H9 (cell line): ENCODE data around the gene LORICRIN. TPM values are rescaled to one million over a fixed set of nuclear protein-coding genes. Genes with fewer than 3 reads are reported as not detected.

Experiments
- DNase-seq: peaks from one replicate; pipeline ENCODE4 v3.0.0-alpha.2; 2017
- H2AFZ ChIP-seq: one replicate; pipeline ENCODE4 v1.6.1; 2013; ENCODE audit warnings: mild to moderate bottlenecking, low read length, control low read depth, moderate library complexity
- H2AK5ac ChIP-seq: 2 replicates; pipeline ENCODE4 v1.6.1; 2013; ENCODE audit warnings: low read length, control low read depth, mixed read lengths; ENCODE audit not compliant: insufficient read length
- H2BK120ac ChIP-seq: one replicate; pipeline ENCODE4 v1.6.1; 2013; ENCODE audit warnings: low read depth, mild to moderate bottlenecking, low read length, control low read depth, inconsistent platforms; ENCODE audit not compliant: poor library complexity, severe bottlenecking
- H2BK12ac ChIP-seq: 2 replicates; pipeline ENCODE4 v1.6.1; 2013; ENCODE audit warnings: low read length, control low read depth, mixed read lengths, low read depth; ENCODE audit not compliant: insufficient read length
- H2BK15ac ChIP-seq: 2 replicates; pipeline ENCODE4 v1.6.1; 2013; ENCODE audit warnings: low read depth, low read length, control low read depth
- H2BK20ac ChIP-seq: one replicate; pipeline ENCODE4 v1.6.1; 2013; ENCODE audit warnings: low read depth, mild to moderate bottlenecking, low read length, control low read depth, inconsistent platforms; ENCODE audit not compliant: poor library complexity, severe bottlenecking
- H2BK5ac ChIP-seq: 2 replicates; pipeline ENCODE4 v1.6.1; 2013; ENCODE audit warnings: low read length, control low read depth, mixed read lengths; ENCODE audit not compliant: insufficient read length
- H3K14ac ChIP-seq: 2 replicates; pipeline ENCODE4 v1.6.1; 2013; ENCODE audit warnings: low read length, control low read depth; ENCODE audit not compliant: insufficient read depth
- H3K18ac ChIP-seq: 2 replicates; pipeline ENCODE4 v1.6.1; 2013; ENCODE audit warnings: low read depth, mild to moderate bottlenecking, mixed read lengths, low read length, control low read depth; ENCODE audit not compliant: insufficient read length
- H3K23ac ChIP-seq: 2 replicates; pipeline ENCODE4 v1.6.1; 2013; ENCODE audit warnings: low read length, control low read depth, mixed read lengths, low read depth; ENCODE audit not compliant: insufficient read length
- H3K23me2 ChIP-seq: 2 replicates; pipeline ENCODE4 v1.6.1; 2013; ENCODE audit warnings: low read depth, mild to moderate bottlenecking, mixed read lengths, low read length, control low read depth; ENCODE audit not compliant: insufficient read length, poor library complexity, severe bottlenecking
- H3K27ac ChIP-seq: 2 replicates; pipeline ENCODE4 v1.5.1; 2013; ENCODE audit warnings: low read length, control low read depth, mixed read lengths, low read depth; ENCODE audit not compliant: insufficient read length
- H3K27me3 ChIP-seq: 2 replicates; pipeline ENCODE4 v1.6.1; 2013; ENCODE audit warnings: low read length, control low read depth, inconsistent platforms; ENCODE audit not compliant: insufficient read depth
- H3K4ac ChIP-seq: 2 replicates; pipeline ENCODE4 v1.6.1; 2013; ENCODE audit warnings: low read depth, mild to moderate bottlenecking, control low read depth, inconsistent platforms, low read length, moderate library complexity
- H3K4me1 ChIP-seq: 2 replicates; pipeline ENCODE4 v1.6.1; 2013; ENCODE audit warnings: low read length, control low read depth, inconsistent platforms; ENCODE audit not compliant: insufficient read depth
- H3K4me2 ChIP-seq: 2 replicates; pipeline ENCODE4 v1.6.1; 2013; ENCODE audit warnings: low read length, control low read depth, mixed read lengths; ENCODE audit not compliant: insufficient read length, insufficient read depth
- H3K56ac ChIP-seq: 2 replicates; pipeline ENCODE4 v1.6.1; 2013; ENCODE audit warnings: low read depth, mild to moderate bottlenecking, mixed read lengths, low read length, control low read depth; ENCODE audit not compliant: insufficient read length
- H3K79me1 ChIP-seq: 2 replicates; pipeline ENCODE4 v1.6.1; 2013; ENCODE audit warnings: low read depth, mild to moderate bottlenecking, moderate library complexity, low read length, control low read depth, inconsistent platforms; ENCODE audit not compliant: insufficient read depth, poor library complexity, severe bottlenecking
- H3K79me2 ChIP-seq: 2 replicates; pipeline ENCODE4 v1.6.1; 2013; ENCODE audit warnings: low read length, control low read depth, inconsistent platforms; ENCODE audit not compliant: insufficient read depth
- H3K9ac ChIP-seq: 2 replicates; pipeline ENCODE4 v1.6.1; 2013; ENCODE audit warnings: low read length, control low read depth, mixed read lengths; ENCODE audit not compliant: insufficient read length; ENCODE audit errors: extremely low read depth
- H3K9me3 ChIP-seq: one replicate; pipeline ENCODE4 v1.6.1; 2013; ENCODE audit warnings: low read depth, low read length, inconsistent platforms; ENCODE audit not compliant: control insufficient read depth
- H3T11ph ChIP-seq: one replicate; pipeline ENCODE4 v1.6.1; 2013; ENCODE audit warnings: mild to moderate bottlenecking, low read length, control low read depth, inconsistent platforms
- H4K20me1 ChIP-seq: one replicate; pipeline ENCODE4 v1.6.1; 2013; ENCODE audit not compliant: control insufficient read depth, insufficient read length, insufficient read depth
- H4K5ac ChIP-seq: 2 replicates; pipeline ENCODE4 v1.6.1; 2013; ENCODE audit warnings: low read depth, mild to moderate bottlenecking, mixed read lengths, low read length, control low read depth; ENCODE audit not compliant: insufficient read length
- H4K8ac ChIP-seq: replicated peaks from 2 replicates; pipeline ENCODE4 v1.6.1; 2013; ENCODE audit warnings: low read length, control low read depth, mixed read lengths, low read depth; ENCODE audit not compliant: insufficient read length
- H4K91ac ChIP-seq: 2 replicates; pipeline ENCODE4 v1.6.1; 2013; ENCODE audit warnings: low read depth, mild to moderate bottlenecking, moderate library complexity, mixed read lengths, low read length, control low read depth; ENCODE audit not compliant: insufficient read length
- H3K27ac Mint-ChIP-seq, 3 experiments: 2 replicates in 2 of 3; 3 replicates in 1 of 3; pipeline ENCODE4 v1.8.0; 2020 to 2021; ENCODE audit warnings: mixed read lengths in 3 of 3, mild to moderate bottlenecking in 1 of 3, moderate library complexity in 1 of 3
- H3K27me3 Mint-ChIP-seq: 2 replicates; pipeline ENCODE4 v1.8.0; 2021; ENCODE audit warnings: low read depth, mild to moderate bottlenecking, moderate library complexity, mixed read lengths
- H3K36me3 Mint-ChIP-seq, 3 experiments: 2 replicates in 2 of 3; 3 replicates in 1 of 3; pipeline ENCODE4 v1.8.0; 2020 to 2021; ENCODE audit warnings: low read depth in 3 of 3, mixed read lengths in 3 of 3; ENCODE audit not compliant: insufficient read depth in 1 of 3
- H3K4me1 Mint-ChIP-seq, 2 experiments: 2 replicates each; pipeline ENCODE4 v1.8.0; 2020; ENCODE audit warnings: mixed read lengths in 2 of 2
- H3K4me3 Mint-ChIP-seq, 2 experiments: 2 replicates in 1 of 2; 3 replicates in 1 of 2; pipeline ENCODE4 v1.8.0; 2020 to 2021; ENCODE audit warnings: mild to moderate bottlenecking in 2 of 2, mixed read lengths in 2 of 2, moderate library complexity in 1 of 2
- H3K9me3 Mint-ChIP-seq, 2 experiments: 2 replicates in 1 of 2; 3 replicates in 1 of 2; pipeline ENCODE4 v1.8.0; 2020; ENCODE audit warnings: mild to moderate bottlenecking in 2 of 2, mixed read lengths in 2 of 2, moderate library complexity in 1 of 2
- CTCF ChIP-seq: fragments of 200-600 bp; sonication (generic); conservative IDR thresholded peaks from 3 replicates; pipeline ENCODE4 v1.8.0; 2021; ENCODE audit warnings: antibody characterized with exemption, mild to moderate bottlenecking
- WGBS: extraction: QIAGEN DNeasy Blood & Tissue Kit; methylation state at CpG from one replicate; pipeline ENCODE4 v1.1.7; 2013; ENCODE audit warnings: missing lambda C conversion rate, low lambda C conversion rate, mixed read lengths; ENCODE audit not compliant: insufficient read length; ENCODE audit errors: extremely low coverage; 5-methylcytosine and 5-hydroxymethylcytosine counted together
- total RNA-seq: library from RNA; stranded (reverse); gene quantifications from 2 replicates; pipeline ENCODE4 v1.2.1, GENCODE V29; 2021

The LORICRIN gene
- total RNA-seq, 1 experiment from 2014 or later, result not detected

GRCh38 chr1:153292740-153293479, 33.4 kb downstream of the LORICRIN start:
- no CpG with 5 or more reads among the region's 25 CpGs for WGBS
- H3K9ac ChIP-seq, result no peak overlapping the region
- peak; percentile 29; the same call in 2 of the 3 replicates for TF ChIP-seq CTCF
- Mint-ChIP-seq H3K36me3 (no peaks in the 10 kb centered on the region), H3K4me1 (peaks cover 0 to 6% of the 10 kb centered on the region in 2 experiments; a peak in 3 of 4 replicates), H3K4me3 (no peak overlapping the region), H3K9me3 (peaks cover 0 to 10% of the 10 kb centered on the region in 2 experiments; a peak in 3 of 5 replicates), H3K27ac (no peak overlapping the region; a peak in 1 of 7 replicates), H3K27me3 (peaks cover 8% of the 10 kb centered on the region)
- no peak overlapping the region for H3K18ac ChIP-seq
- H3K27ac ChIP-seq, result no peak overlapping the region
- H3K4me2 ChIP-seq, result no peak overlapping the region
- no peak overlapping the region for H2BK15ac ChIP-seq
- H2AK5ac ChIP-seq, result no peak overlapping the region
- H3K27me3 ChIP-seq, result no peaks in the 10 kb centered on the region
- H2BK120ac ChIP-seq, result no peak overlapping the region
- no peak overlapping the region for H4K5ac ChIP-seq
- H3K79me2 ChIP-seq, result no peaks in the 10 kb centered on the region
- H4K8ac ChIP-seq, result no peak overlapping the region
- H3K23ac ChIP-seq, result no peak overlapping the region
- DNase-seq, result peak; percentile 56
- H4K91ac ChIP-seq, result no peak overlapping the region
- H2AFZ ChIP-seq, result no peak overlapping the region
- H2BK12ac ChIP-seq, result no peak overlapping the region
- no peaks in the 10 kb centered on the region for H3K79me1 ChIP-seq
- no peak overlapping the region for H2BK20ac ChIP-seq
- no peak overlapping the region for H2BK5ac ChIP-seq
- no peaks in the 10 kb centered on the region for H3K9me3 ChIP-seq
- H3T11ph ChIP-seq, result no peak overlapping the region
- no peak overlapping the region for H3K56ac ChIP-seq
- H3K23me2 ChIP-seq, result peaks cover 3% of the 10 kb centered on the region
- H3K14ac ChIP-seq, result no peak overlapping the region; the same call in 1 of the 2 replicates
- no peak overlapping the region for H3K4ac ChIP-seq
- H4K20me1 ChIP-seq, result no peaks in the 10 kb centered on the region
- no peaks in the 10 kb centered on the region for H3K4me1 ChIP-seq
